ENCODE results near the gene THEMIS2.
"Not testable (repeated sequence)": the region's sequence is repeated elsewhere in the genome, so short reads cannot be mapped to it uniquely, and the experiment has no call there.

The THEMIS2 gene

GRCh38 chr1:27862671-27863537 lies 9.4 kb upstream of the THEMIS2 start:
- DNase-seq (ENCODE audit: low read depth) = no peak

- no peak for DNase-seq (ENCODE audit: low read depth)
Observed at GRCh38 chr1:27863538-27863915, 8.8 kb upstream of the THEMIS2 start.

DNA sequence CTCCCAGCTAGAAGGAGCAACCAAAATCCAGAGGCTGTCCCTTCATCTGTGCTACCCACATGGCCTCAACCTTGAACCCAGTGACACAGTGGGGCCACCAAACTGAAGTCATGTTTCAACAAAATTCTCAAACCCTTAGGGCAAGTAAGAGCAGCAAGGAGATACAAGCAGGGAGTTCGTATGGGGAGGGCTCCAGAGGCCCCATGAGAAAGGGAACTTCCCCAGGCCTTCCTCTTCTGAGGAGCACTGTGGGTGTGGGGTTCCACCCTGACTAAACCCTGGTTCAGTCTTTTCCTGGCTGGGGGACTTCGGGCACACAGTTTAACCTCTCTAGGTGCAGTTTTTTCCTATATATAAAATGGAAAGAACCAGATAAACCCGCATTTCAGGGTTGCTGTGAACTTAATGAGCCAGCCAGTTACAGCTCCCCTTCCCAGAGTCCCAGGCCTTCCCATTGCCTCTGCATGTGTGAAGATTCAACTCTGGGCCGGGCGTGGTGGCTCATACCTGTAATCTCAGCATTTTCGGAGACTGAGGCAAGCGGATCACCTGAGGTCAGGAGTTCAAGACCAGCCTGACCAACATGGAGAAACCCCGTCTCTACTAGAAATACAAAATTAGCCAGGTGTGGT lies 8.0 kb upstream of the THEMIS2 start:
- no peak for DNase-seq (ENCODE audit: low read depth)

DNA sequence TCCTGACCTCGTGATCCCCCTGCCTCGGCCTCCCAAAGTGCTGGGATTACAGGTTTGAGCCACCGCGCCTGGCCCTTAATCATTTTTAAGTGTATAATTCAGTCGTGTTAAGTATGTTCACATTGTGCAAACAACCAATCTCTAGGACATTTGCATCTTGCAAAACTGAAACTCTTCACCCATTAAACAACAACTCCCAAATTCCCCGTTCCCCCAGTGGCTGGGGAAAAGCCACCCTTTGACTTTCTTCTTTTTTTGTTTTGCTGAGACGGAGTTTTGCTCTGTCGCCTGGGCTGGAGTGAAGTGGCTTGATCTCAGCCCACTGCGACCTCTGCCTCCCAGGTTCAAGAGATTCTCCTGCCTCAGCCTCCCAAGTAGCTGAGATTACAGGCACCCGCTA lies 6.5 kb upstream of the THEMIS2 start:
- DNase-seq (ENCODE audit: low read depth) = no peak

GRCh38 chr1:27868556-27868931 lies 3.8 kb upstream of the THEMIS2 start:
- DNase-seq (ENCODE audit: low read depth) = no peak

DNA sequence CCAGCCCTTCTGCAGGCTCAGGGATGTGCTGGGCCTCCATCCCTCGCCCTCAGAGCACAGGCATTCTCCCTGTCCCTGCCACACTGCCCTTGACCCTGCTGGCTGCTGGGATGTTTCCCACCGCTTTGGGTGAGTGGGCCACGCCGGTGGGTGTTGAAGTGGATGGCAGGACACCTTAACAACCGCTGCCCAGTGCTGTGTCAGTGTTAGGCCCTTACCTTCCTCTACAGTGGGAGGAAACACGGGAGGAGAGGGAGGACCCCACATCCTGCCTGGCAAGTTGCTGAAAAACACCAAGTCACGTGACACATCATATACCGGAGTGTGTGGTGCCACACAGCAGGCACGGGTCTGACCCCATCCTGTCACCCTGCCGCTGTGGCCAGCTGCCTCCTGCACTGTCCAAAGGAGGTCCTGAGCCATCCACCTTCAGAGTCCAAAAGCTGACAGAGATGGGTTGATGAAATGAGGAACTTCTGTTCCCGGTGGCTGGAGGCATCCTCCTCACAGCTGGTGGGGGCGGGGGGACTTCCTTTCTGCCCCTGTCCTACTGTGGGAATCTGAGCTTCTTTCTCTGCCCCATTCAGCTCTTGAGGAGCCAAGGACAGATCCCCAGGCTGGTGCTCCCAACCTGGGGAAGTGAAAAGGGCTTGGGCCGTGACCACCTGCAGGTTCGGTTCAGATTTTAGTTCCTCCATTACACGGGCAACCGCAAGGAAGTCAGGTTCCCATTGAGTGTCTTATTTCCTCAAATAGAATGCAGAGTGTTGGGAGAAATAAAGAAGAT lies 3.2 kb upstream of the THEMIS2 start:
- peak; percentile 46 for DNase-seq (ENCODE audit: low read depth)

GRCh38 chr1:27869719-27870085 lies 2.6 kb upstream of the THEMIS2 start:
- no peak for DNase-seq (ENCODE audit: low read depth)

- DNase-seq (ENCODE audit: low read depth) = not testable (repeated sequence)
Observed at GRCh38 chr1:27871076-27871475, 1.3 kb upstream of the THEMIS2 start.

DNA sequence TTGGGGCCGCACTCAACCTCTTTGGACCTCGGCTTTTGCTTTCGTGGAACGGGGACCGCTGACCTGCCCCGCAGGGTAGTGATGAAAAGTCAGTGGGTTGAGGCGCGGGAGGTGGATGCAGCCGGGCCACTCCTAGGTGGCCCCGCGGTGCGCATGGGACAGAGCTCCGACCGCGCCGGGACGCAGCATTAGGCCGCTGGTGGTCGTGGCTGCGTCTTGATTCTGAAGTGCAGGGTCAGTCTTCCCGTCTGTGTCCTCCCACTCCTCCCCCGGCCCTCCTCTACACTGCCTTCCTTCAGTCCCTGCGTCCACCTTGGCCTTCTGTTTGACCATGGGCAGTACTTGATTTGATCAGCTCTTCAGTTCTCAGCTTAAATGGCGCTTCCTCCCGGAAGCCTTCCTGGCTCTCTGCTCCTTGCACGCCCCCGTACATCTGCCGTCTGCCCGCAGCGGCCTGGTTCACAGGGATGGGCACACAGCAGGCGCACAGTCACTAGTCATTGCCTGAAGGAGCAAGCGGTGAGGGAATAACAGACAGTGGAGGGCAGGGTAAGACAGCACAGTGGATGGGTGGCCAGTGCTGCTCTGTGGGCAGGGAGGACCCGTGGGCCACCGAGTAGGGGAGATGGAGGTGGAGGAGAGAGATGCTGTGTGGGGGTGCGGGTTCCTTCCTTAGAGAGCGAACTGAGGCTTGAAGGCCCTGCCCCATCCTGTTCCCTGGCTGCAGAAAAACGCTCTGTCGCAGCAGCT lies 633 bp downstream of the THEMIS2 start:
- DNase-seq (ENCODE audit: low read depth) = no peak

GRCh38 chr1:27873671-27874384 lies 1.5 kb downstream of the THEMIS2 start:
- DNase-seq (ENCODE audit: low read depth) = no peak

- no peak for DNase-seq (ENCODE audit: low read depth)
Observed at GRCh38 chr1:27876341-27877114, 4.2 kb downstream of the THEMIS2 start.

- DNase-seq (ENCODE audit: low read depth) = no peak
Observed at GRCh38 chr1:27877115-27877416, 4.7 kb downstream of the THEMIS2 start.

DNA sequence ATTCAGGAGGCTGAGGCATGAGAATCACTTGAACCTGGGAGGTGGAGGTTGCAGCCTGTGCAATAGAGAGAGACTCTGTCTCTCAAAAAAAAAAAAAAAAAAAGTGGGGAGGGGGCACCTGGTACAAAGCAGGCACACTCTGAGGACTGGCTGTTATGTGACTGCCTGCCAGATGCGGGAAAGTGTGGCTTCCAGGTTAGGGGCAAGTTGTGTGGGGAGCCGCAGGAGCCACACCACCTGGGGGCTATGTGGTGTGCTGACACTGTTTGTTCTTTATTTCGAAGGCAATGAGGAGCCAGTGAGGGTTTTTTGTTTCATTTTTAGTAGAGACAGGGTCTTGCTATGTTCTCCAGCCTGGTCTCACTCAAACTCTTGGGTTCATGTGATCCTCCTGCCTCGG lies 5.7 kb downstream of the THEMIS2 start:
- no peak for DNase-seq (ENCODE audit: low read depth)

DNA sequence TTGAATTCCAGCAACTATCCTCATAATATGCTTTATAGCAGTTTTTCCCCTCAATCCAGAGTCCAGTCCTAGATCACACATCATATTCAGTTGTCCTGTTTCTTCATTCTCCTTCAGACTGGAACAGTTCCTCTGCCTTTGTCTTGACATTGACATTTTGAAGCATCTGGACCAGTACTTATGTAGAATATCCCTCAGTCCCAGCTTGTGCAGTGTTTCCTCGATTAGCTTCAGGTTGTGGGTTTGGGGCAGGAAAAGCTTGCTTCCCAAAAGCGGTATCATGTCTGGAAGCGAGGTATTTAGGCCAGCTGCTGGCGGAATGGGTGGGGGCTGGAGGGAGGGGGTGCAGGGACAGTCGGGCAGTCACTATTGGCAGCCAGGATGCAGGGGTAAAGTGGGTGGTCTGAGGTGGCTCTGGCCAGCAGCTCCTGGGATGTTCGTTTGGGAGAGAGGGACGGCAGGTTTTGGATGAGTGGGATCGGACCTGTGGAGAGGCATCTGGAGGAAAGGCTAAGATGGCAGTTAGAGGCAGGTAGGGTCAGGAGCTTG lies 6.5 kb downstream of the THEMIS2 start:
- no peak for DNase-seq (ENCODE audit: low read depth)

DNA sequence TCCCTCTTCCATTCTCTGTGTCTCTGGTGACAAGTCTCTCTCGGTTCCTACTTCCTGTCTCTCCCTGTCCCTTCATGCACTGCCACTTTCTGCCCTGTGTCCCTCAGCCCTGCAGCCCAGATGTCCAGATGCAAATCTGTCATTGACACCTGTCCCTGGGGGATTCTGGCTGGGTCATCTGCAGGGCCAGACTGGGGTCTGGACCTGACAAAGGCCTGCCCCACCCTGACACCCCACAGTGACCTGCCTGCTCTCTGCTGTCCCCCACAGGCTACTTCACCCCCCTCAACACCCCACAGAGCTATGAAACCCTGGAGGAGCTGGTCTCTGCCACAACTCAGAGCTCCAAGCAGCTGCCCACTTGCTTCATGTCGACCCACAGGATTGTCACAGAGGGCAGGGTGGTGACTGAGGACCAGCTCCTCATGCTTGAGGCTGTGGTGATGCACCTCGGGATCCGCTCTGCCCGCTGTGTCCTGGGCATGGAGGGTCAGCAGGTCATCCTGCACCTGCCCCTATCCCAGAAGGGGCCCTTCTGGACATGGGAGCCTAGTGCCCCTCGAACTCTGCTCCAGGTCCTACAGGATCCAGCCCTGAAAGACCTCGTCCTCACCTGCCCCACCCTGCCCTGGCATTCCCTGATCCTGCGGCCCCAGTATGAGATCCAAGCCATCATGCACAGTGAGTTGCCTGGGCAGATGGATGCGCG lies 7.2 kb downstream of the THEMIS2 start:
- no peak for DNase-seq (ENCODE audit: low read depth)

GRCh38 chr1:27882543-27882903 lies 10.2 kb downstream of the THEMIS2 start:
- no peak for DNase-seq (ENCODE audit: low read depth)

DNA sequence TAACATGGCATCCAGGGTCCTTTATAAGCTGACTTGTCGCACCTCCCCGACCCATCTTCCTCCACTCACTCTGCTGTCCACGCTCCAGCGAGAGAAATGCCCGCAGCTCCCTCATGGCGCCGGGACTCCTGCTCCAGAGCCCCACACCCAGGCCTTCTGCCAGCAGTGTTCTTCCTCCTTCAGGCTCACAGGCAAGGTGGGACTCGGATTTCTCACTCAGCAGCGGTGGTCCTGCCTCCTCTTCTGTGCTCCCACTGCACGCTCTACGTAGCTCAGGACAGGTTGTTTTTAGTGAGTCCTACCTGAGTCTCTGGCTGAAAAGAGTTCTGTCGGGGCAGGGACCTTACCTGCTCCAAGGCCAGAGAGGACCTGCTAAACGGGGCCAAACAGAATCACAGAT lies 11.2 kb downstream of the THEMIS2 start:
- DNase-seq (ENCODE audit: low read depth) = no peak

DNA sequence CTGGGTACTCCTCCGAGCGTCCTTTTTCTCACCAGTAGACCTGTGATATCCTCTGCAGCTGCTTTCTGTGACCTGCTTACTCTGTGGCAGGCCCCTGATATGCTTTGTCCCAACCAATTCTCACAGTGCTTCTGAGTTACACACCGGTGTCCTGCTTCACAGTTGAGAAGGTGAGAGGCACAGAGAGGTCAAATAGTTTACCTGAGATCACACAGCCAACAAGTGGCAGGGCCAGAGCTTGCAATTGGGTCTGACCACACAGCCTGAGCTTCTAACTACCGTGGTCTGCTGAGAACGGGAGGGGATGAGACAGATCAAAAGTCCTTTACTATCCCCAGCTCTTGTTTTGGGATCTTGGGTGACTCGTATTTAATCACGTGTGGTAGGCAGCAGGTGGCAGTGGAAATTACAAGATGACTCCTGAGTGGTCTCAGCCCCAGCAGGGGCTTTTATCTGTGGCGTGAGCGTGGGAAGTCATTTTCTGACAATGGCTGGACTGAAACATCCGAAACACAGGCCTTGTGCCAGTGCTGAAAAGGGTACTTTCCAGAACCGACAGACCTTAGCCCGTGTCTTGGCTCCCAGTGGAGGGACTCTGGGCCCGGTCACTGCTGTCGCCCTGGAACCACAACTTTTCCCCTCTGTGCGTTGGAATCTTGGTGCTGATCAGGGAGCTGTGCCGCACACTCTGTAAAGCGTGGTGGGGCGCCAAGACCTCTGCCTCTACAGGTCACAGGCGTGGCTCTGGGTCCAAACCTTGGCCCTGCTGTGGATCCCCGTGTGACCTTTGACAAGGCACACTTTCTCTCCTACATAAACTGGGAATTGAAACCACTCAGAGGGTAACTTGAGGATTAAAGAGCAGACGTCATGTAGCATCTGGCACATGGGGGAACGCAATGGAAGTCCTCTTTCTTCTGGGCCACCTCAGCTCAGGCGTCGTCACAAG lies 11.9 kb downstream of the THEMIS2 start:
- no peak for DNase-seq (ENCODE audit: low read depth)

DNA sequence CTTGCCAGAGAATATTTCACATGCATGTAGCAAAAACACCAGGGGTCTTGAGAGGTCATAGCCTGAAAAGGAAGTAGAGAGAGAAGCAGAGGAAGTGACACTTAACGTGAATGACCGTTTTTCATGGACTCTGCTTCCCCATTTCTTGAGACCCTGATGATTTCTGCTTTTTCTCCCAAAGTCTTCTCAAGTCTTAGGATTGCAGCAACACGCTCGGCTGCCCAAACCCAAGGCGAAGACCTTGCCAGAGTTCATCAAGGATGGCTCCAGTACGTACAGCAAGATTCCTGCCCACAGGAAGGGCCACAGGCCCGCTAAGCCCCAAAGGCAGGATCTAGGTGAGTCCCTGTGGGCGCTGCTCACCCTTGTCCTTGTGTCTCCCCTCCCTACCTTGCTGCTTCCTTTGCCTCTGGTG lies 12.8 kb downstream of the THEMIS2 start:
- no peak for DNase-seq (ENCODE audit: low read depth)
